ENCODE data around the gene TNNT2. TPM values are rescaled to one million over a fixed set of nuclear protein-coding genes. Genes with fewer than 3 reads are reported as not detected.

Gene TNNT2
- total RNA-seq, 4 donors from 2014 or later: 6.6 to 128 (median 45.7) TPM

DNA sequence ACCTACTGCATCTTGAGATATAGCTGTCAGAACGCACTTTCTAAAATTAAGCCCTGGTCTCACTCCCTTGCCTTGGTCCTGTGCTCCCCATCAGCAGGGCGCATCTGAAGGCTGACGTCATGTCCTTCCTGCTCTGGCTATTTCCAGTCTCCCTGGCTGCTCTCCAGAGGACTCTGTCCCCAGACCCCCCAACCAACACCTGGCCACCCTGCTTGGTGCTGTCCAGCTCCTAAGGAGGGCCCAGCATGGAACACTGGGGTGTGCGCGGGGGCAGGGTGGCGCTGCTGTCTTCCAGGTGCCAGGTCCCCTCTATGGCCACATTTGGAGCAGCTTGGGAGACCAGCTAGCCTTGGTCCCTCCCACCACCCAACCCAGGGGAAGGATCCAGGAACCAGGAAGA, 8.3 kb downstream of the TNNT2 start:
- no peaks in the 10 kb centered on the region for H3K9me3 ChIP-seq
- TF ChIP-seq EP300 (IDR thresholded peaks at IDR 0.05) (no peak), CTCF (IDR thresholded peaks at IDR 0.05) (no peak), POLR2A (IDR thresholded peaks at IDR 0.05) (no peak)
- 75 to 76% methylated on average over 6 of the region's 6 CpGs for WGBS, 2 donors
- no peak overlapping the region for H3K4me3 ChIP-seq
- no peaks in the 10 kb centered on the region for H3K4me1 ChIP-seq
- no peak overlapping the region for H3K27ac ChIP-seq
- H3K36me3 ChIP-seq: no peaks in the 10 kb centered on the region
- no peaks in the 10 kb centered on the region for H3K27me3 ChIP-seq
- DNase-seq (ENCODE audit: low spot score in 2 of 2): no peak

DNA sequence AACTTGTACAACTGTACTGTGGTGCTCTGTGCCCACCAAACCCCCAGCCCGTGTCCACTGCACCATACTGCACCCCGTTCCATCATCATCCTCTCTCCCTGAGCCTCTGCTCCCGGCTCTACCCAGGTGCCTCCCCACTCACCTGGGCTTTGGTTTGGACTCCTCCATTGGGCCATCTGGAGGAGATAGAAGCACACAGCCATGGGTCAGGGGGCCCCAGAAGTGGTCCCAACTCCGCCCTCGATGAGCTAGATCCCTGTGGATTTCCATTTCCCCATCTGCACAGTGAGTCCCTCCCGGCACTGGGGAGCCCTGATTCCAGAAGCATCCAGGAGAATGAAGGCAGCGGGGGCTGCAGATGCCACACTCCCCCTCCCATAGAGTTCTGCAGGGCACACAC, 10.8 kb downstream of the TNNT2 start:
- no peaks in the 10 kb centered on the region for H3K4me1 ChIP-seq
- no peak for TF ChIP-seq CTCF (IDR thresholded peaks at IDR 0.05)
- no peak for TF ChIP-seq POLR2A (IDR thresholded peaks at IDR 0.05)
- no peak for TF ChIP-seq EP300 (IDR thresholded peaks at IDR 0.05)
- no peak overlapping the region for H3K4me3 ChIP-seq
- H3K9me3 ChIP-seq: no peaks in the 10 kb centered on the region
- no peak overlapping the region for H3K27ac ChIP-seq
- 65 to 68% methylated on average over 7 of the region's 7 CpGs for WGBS, 2 donors
- no peaks in the 10 kb centered on the region for H3K36me3 ChIP-seq
- no peaks in the 10 kb centered on the region for H3K27me3 ChIP-seq
- no peak for DNase-seq (ENCODE audit: low spot score in 2 of 2)

GRCh38 chr1:201365251-201365650, 12.2 kb downstream of the TNNT2 start:
- H3K4me3 ChIP-seq: no peak overlapping the region
- 80% methylated on average over 11 of the region's 11 CpGs for WGBS, 2 donors

GRCh38 chr1:201364808-201365105, 12.7 kb downstream of the TNNT2 start:
- no peak overlapping the region for H3K27ac ChIP-seq
- no peak for DNase-seq (ENCODE audit: low spot score in 2 of 2)
- no peak overlapping the region for H3K4me3 ChIP-seq
- H3K36me3 ChIP-seq: no peaks in the 10 kb centered on the region
- TF ChIP-seq EP300 (IDR thresholded peaks at IDR 0.05): no peak
- TF ChIP-seq POLR2A (IDR thresholded peaks at IDR 0.05): no peak
- no peak for TF ChIP-seq CTCF (IDR thresholded peaks at IDR 0.05)
- H3K4me1 ChIP-seq: no peaks in the 10 kb centered on the region
- 74 to 79% methylated on average over 6 of the region's 6 CpGs for WGBS, 2 donors
- no peaks in the 10 kb centered on the region for H3K9me3 ChIP-seq
- no peaks in the 10 kb centered on the region for H3K27me3 ChIP-seq

More at GRCh38 chr1:201365251-201365650, 12.2 kb downstream of the TNNT2 start:
- H3K27ac ChIP-seq: no peak overlapping the region
- no peaks in the 10 kb centered on the region for H3K9me3 ChIP-seq
- no peaks in the 10 kb centered on the region for H3K36me3 ChIP-seq
- no peak for DNase-seq (ENCODE audit: low spot score in 2 of 2)
- no peaks in the 10 kb centered on the region for H3K4me1 ChIP-seq
- H3K27me3 ChIP-seq: no peaks in the 10 kb centered on the region
- no peak for TF ChIP-seq POLR2A (IDR thresholded peaks at IDR 0.05)
- TF ChIP-seq CTCF (IDR thresholded peaks at IDR 0.05): no peak
- no peak for TF ChIP-seq EP300 (IDR thresholded peaks at IDR 0.05)

DNA sequence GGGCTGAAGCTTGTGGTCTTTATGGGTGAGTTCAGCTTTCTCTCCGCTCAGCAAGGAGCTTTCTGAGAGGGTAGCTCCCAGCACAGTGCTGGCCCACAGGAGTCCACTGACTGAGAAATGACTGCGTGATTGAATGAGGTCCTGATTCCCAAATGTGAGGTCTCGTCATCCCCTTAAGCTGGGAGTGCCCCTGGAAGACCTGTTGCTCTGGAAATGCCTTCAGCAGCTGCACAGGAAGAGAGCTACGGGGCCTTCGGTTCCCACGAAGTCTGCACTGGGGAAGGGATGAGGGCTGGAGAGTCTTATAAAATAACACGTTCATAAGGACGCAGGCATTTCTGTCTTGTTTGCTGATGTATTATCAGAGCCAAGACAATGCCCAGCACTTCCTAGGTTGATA, 14.0 kb downstream of the TNNT2 start:
- no peak for TF ChIP-seq EP300 (IDR thresholded peaks at IDR 0.05)
- TF ChIP-seq POLR2A (IDR thresholded peaks at IDR 0.05): no peak
- TF ChIP-seq CTCF (IDR thresholded peaks at IDR 0.05): no peak
- no peak overlapping the region for H3K4me3 ChIP-seq
- H3K27ac ChIP-seq: no peak overlapping the region
- no peaks in the 10 kb centered on the region for H3K4me1 ChIP-seq
- 69 to 79% methylated on average over 8 of the region's 8 CpGs for WGBS, 2 donors
- no peaks in the 10 kb centered on the region for H3K36me3 ChIP-seq
- H3K9me3 ChIP-seq: no peaks in the 10 kb centered on the region
- no peaks in the 10 kb centered on the region for H3K27me3 ChIP-seq
- no peak for DNase-seq (ENCODE audit: low spot score in 2 of 2)

Data from tibial nerve (tissue), 4 donors.